Astrocyte (in vitro differentiated cells and primary cell): ENCODE measurements around the gene IGFN1. TPM values are rescaled to one million over a fixed set of nuclear protein-coding genes. Genes with fewer than 3 reads are reported as not detected.

Experiments
- DNase-seq: peaks from one replicate; pipeline ENCODE4 v3.0.0-alpha.2; 2010; ENCODE audit warnings: low read depth
- FAIRE-seq: peaks from 2 replicates; lab custom pipeline; 2011; peaks lifted over from hg19 to GRCh38; lab: Jason Lieb, UNC
- H2AFZ ChIP-seq: 2 replicates; pipeline ENCODE4 v1.6.0; 2012; ENCODE audit warnings: low read depth, low read length, inconsistent platforms
- H3K27ac ChIP-seq: 2 replicates; pipeline ENCODE4 v1.5.1; 2011; ENCODE audit warnings: low read depth, low read length, inconsistent platforms
- H3K27me3 ChIP-seq: 2 replicates; pipeline ENCODE4 v1.6.0; 2011; ENCODE audit warnings: low read length, inconsistent platforms; ENCODE audit not compliant: insufficient read depth
- H3K36me3 ChIP-seq: 2 replicates; pipeline ENCODE4 v1.5.1; 2011; ENCODE audit warnings: low read length, inconsistent platforms; ENCODE audit not compliant: insufficient read depth
- H3K4me1 ChIP-seq: 2 replicates; pipeline ENCODE4 v1.5.1; 2011; ENCODE audit warnings: low read length, inconsistent platforms; ENCODE audit not compliant: insufficient read depth
- H3K4me2 ChIP-seq: 2 replicates; pipeline ENCODE4 v1.6.0; 2012; ENCODE audit warnings: low read length, inconsistent platforms
- H3K4me3 ChIP-seq: 2 replicates; pipeline ENCODE4 v1.5.1; 2011; ENCODE audit warnings: low read depth, mild to moderate bottlenecking, low read length, inconsistent platforms; ENCODE audit not compliant: insufficient read depth
- H3K79me2 ChIP-seq: 2 replicates; pipeline ENCODE4 v1.6.0; 2012; ENCODE audit warnings: mild to moderate bottlenecking, low read length, inconsistent platforms; ENCODE audit not compliant: insufficient read depth
- H3K9ac ChIP-seq: 2 replicates; pipeline ENCODE4 v1.6.0; 2012; ENCODE audit warnings: mild to moderate bottlenecking, low read length, inconsistent platforms
- H3K9me3 ChIP-seq: 2 replicates; pipeline ENCODE4 v1.5.1; 2012; ENCODE audit warnings: low read depth, mild to moderate bottlenecking, low read length, inconsistent platforms; ENCODE audit not compliant: insufficient read depth
- H4K20me1 ChIP-seq: 2 replicates; pipeline ENCODE4 v1.6.0; 2012; ENCODE audit warnings: low read length, inconsistent platforms; ENCODE audit not compliant: insufficient read depth
- H3K27ac Mint-ChIP-seq: one replicate; pipeline ENCODE4 v1.8.0; 2021; ENCODE audit warnings: mild to moderate bottlenecking, mixed read lengths; ENCODE audit not compliant: unreplicated experiment
- H3K27me3 Mint-ChIP-seq: one replicate; pipeline ENCODE4 v1.8.0; 2021; ENCODE audit warnings: low read depth, mixed read lengths; ENCODE audit not compliant: unreplicated experiment
- H3K36me3 Mint-ChIP-seq: one replicate; pipeline ENCODE4 v1.8.0; 2021; ENCODE audit warnings: low read depth, mixed read lengths; ENCODE audit not compliant: unreplicated experiment
- H3K4me1 Mint-ChIP-seq: one replicate; pipeline ENCODE4 v1.8.0; 2021; ENCODE audit warnings: low read depth, mixed read lengths; ENCODE audit not compliant: unreplicated experiment
- H3K4me3 Mint-ChIP-seq: one replicate; pipeline ENCODE4 v1.8.0; 2021; ENCODE audit warnings: mild to moderate bottlenecking, moderate library complexity, mixed read lengths; ENCODE audit not compliant: unreplicated experiment
- H3K9me3 Mint-ChIP-seq: one replicate; pipeline ENCODE4 v1.8.0; 2021; ENCODE audit warnings: mild to moderate bottlenecking, mixed read lengths; ENCODE audit not compliant: unreplicated experiment
- EZH2 ChIP-seq: IDR thresholded peaks from 2 replicates; pipeline ENCODE4 v1.6.1; 2012; ENCODE audit warnings: mild to moderate bottlenecking, low read length, inconsistent platforms; ENCODE audit not compliant: insufficient read depth
- total RNA-seq: library from RNA; stranded (reverse); gene quantifications from 2 replicates; pipeline ENCODE4 v1.2.1, GENCODE V29; 2021
- TF ChIP-seq, protein P1 (sequence below): IDR thresholded peaks from 2 replicates; pipeline ENCODE4 v1.5.1; 2011; ENCODE audit warnings: low read depth, mild to moderate bottlenecking, inconsistent platforms, low read length, moderate library complexity; ENCODE audit not compliant: insufficient read depth

The IGFN1 gene
- total RNA-seq, 1 donor from 2014 or later = 0.02 TPM

DNA sequence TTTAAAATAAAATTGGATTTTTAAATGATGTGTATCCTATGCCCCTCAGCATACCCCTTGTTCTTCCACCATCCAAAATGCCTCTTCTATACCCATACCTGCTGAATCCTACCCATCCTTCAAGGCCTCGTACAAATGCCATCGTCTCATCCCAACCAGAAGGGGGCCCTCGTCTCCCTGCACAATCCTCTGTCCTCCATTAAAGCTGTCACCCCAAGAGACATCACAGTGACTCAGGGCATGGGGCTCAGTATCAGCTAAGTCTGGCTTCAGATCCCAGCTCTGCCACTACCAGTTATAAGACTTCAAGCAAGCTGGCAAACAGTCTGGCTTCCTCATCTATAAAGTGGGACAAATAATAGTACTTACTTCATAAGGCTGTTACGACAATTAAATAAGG, 23.8 kb downstream of the IGFN1 start:
- no peak overlapping the region for H3K9ac ChIP-seq
- H3K4me1 ChIP-seq = no peaks in the 10 kb centered on the region
- no peak overlapping the region for H3K4me2 ChIP-seq
- H3K36me3 ChIP-seq = no peaks in the 10 kb centered on the region
- H3K4me3 ChIP-seq = no peak overlapping the region
- H2AFZ ChIP-seq = no peak overlapping the region
- no peaks in the 10 kb centered on the region for H3K9me3 ChIP-seq
- TF ChIP-seq, protein P1, sequence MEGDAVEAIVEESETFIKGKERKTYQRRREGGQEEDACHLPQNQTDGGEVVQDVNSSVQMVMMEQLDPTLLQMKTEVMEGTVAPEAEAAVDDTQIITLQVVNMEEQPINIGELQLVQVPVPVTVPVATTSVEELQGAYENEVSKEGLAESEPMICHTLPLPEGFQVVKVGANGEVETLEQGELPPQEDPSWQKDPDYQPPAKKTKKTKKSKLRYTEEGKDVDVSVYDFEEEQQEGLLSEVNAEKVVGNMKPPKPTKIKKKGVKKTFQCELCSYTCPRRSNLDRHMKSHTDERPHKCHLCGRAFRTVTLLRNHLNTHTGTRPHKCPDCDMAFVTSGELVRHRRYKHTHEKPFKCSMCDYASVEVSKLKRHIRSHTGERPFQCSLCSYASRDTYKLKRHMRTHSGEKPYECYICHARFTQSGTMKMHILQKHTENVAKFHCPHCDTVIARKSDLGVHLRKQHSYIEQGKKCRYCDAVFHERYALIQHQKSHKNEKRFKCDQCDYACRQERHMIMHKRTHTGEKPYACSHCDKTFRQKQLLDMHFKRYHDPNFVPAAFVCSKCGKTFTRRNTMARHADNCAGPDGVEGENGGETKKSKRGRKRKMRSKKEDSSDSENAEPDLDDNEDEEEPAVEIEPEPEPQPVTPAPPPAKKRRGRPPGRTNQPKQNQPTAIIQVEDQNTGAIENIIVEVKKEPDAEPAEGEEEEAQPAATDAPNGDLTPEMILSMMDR = no peak
- TF ChIP-seq EZH2 = no peak
- Mint-ChIP-seq H3K9me3 (peaks cover 3% of the 10 kb centered on the region), H3K36me3 (peaks cover 4% of the 10 kb centered on the region), H3K27ac (no peak overlapping the region), H3K4me3 (no peak overlapping the region), H3K4me1 (no peaks in the 10 kb centered on the region), H3K27me3 (peaks cover 74% of the 10 kb centered on the region)
- peaks cover 18% of the 10 kb centered on the region for H3K27me3 ChIP-seq
- no peaks in the 10 kb centered on the region for H3K79me2 ChIP-seq
- DNase-seq = no peak
- H3K27ac ChIP-seq = no peak overlapping the region
- no peaks in the 10 kb centered on the region for H4K20me1 ChIP-seq
- no peak for FAIRE-seq

GRCh38 chr1:201214886-201215285, 24.3 kb downstream of the IGFN1 start:
- Mint-ChIP-seq H3K27me3 (peaks cover 73% of the 10 kb centered on the region), H3K4me3 (no peak overlapping the region), H3K9me3 (peaks cover 3% of the 10 kb centered on the region), H3K27ac (no peak overlapping the region), H3K4me1 (no peaks in the 10 kb centered on the region), H3K36me3 (peaks cover 4% of the 10 kb centered on the region)
- FAIRE-seq (no peak), DNase-seq (no peak)
- H2AFZ ChIP-seq = no peak overlapping the region
- H4K20me1 ChIP-seq = no peaks in the 10 kb centered on the region
- no peaks in the 10 kb centered on the region for H3K4me1 ChIP-seq
- TF ChIP-seq EZH2 = no peak
- TF ChIP-seq, protein P1 = no peak
- no peak overlapping the region for H3K4me2 ChIP-seq
- H3K36me3 ChIP-seq = no peaks in the 10 kb centered on the region
- H3K9ac ChIP-seq = no peak overlapping the region
- no peak overlapping the region for H3K4me3 ChIP-seq
- H3K79me2 ChIP-seq = no peaks in the 10 kb centered on the region
- H3K27me3 ChIP-seq = peaks cover 16% of the 10 kb centered on the region
- H3K27ac ChIP-seq = no peak overlapping the region
- no peaks in the 10 kb centered on the region for H3K9me3 ChIP-seq

GRCh38 chr1:201215531-201216357, 25.1 kb downstream of the IGFN1 start:
- H3K4me3 Mint-ChIP-seq = no peak overlapping the region
- peaks cover 3% of the 10 kb centered on the region for H3K9me3 Mint-ChIP-seq
- Histone ChIP-seq H3K27me3 (peaks cover 15% of the 10 kb centered on the region), H3K9me3 (no peaks in the 10 kb centered on the region), H4K20me1 (no peaks in the 10 kb centered on the region), H3K36me3 (no peaks in the 10 kb centered on the region), H3K4me2 (no peak overlapping the region), H3K79me2 (no peaks in the 10 kb centered on the region), H3K9ac (no peak overlapping the region), H3K4me1 (no peaks in the 10 kb centered on the region), H3K27ac (no peak overlapping the region), H2AFZ (no peak overlapping the region), H3K4me3 (no peak overlapping the region)
- H3K4me1 Mint-ChIP-seq = no peaks in the 10 kb centered on the region
- DNase-seq = no peak
- peaks cover 70% of the 10 kb centered on the region for H3K27me3 Mint-ChIP-seq
- TF ChIP-seq EZH2 = no peak
- TF ChIP-seq, protein P1 = no peak
- FAIRE-seq = no peak
- H3K27ac Mint-ChIP-seq = no peak overlapping the region
- peaks cover 4% of the 10 kb centered on the region for H3K36me3 Mint-ChIP-seq
